ENCODE results near the gene SH3RF3.
"Not testable (repeated sequence)": the region's sequence is repeated elsewhere in the genome, so short reads cannot be mapped to it uniquely, and the experiment has no call there.

The SH3RF3 gene

DNA sequence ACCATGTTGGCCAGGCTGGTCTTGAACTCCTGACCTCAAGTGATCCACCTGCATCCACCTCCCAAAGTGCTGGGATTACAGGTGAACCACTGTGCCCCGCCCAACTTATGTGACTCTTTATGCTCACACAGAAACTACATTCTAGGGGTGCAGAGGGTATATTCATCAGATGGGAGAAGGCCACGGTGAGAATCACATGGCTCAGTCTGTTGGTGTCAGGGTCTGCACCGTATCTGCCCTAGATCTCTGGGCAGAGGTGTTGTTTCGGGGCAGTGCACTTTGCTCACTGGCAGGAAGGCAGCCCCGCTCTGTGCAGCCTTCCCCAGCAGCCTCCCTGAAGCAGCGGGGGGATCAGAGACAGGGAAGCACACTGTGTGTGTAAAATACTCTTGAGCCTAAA, 76.4 kb downstream of the SH3RF3 start:
- DNase-seq: no peak

DNA sequence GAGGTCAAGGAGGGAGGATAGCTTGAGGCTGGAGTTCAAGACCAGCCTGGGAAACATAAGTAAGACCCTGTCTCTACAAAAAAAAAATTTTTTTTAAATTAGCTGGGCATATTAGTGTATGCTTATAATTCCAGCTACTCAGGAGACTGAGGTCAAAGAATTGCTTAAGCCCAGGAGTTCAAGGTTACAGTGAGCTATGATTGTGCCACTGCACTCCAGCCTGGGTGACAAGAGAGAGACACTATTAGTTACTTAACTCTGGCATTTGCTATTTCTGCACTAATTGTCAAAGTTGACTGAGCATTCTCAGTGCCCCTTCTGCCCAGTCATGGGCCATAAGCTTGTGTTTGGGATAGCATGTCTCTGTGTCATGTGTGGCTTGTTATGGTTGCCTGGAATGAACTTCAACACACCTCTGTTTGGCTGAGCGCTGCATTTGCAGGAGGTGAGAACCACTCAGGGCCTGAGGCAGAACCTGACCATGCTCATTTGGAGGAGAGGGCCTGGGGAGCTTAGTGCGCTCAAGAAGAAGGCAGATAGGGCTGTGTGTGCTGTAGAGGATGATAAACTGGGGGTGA, 77.7 kb downstream of the SH3RF3 start:
- DNase-seq: no peak

DNA sequence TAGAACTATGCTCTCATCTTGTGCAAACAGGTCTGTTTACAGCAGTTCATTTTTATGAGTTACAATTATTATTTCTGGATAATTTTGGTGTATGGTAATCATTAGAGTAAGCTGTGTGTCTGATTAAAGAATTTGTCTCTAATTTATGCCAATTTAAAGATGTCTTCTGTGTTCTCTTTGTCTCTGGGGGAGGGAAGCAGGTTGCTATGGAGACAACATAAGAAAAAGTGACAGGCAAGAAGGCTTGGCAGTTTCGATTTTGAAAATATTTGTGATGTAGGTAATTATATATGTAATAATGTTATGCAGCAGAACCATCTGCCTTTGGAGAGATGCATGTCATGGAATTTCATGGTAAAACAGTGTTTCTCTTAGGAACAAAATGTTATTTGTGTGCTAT, 78.2 kb downstream of the SH3RF3 start:
- no peak for DNase-seq

- peak in 1 of 2 experiments; percentile 34 for DNase-seq
Observed at GRCh38 chr2:109208071-109208950, 79.3 kb downstream of the SH3RF3 start.

GRCh38 chr2:109208951-109209335, 79.9 kb downstream of the SH3RF3 start:
- no peak for DNase-seq

DNA sequence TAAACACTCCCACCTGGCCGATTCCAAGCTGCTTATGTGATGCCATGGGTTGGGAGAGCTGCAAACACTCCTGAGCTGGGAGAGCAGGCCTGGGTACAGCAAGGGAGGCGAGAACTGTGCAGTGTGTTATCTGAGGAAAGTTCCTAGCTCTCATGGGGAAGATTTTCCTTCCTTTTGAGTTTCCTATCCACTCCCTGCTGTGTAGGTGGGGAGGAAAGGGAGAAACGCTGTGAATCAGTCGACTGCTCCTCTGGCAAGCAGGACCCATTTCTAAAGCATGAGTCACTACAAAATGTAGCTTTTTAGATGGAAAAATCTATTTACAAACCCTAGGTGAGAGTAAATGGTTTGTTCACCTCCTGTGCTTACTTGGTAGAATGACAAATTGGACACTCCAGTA, 80.4 kb downstream of the SH3RF3 start:
- DNase-seq: peak; percentile 8 to 58

GRCh38 chr2:109209941-109210340, 80.9 kb downstream of the SH3RF3 start:
- DNase-seq: no peak

DNA sequence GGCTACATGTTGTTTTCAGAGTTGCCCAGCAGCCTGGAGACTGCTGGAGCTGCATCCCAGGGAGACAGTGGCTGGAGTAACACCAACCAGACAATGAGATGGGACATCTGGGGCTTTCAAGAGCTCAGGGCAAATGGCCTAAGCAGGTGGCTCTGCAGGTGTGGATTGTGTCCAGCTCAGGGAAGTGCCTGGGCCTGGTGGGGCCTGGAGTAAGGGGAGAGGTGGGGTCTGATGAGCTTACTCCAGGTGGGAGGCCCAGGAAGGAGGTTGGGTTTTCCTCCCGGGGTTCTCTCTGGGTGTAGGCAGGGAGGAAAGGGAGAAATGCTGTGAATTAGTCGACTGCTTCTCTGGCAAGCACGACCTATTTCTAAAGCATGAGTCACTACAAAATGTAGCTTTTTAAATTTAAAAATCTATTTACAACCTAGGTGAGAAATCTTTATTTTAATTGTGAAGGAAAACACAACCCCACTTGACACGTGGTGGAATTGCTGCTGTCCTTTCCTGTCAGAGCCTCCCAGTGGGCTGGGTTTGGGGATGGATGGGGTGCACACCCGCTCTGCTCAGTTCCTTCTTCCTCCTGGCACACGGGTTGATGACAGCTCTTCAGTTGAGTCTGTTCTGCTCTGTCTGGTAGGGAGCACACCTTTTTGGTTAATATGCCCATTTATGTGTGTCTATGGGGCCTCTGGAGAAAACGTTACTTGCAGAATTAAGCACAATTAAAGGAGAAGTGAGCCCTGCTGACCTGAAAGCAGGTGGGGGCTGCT, 81.6 kb downstream of the SH3RF3 start:
- no peak for DNase-seq

- DNase-seq: no peak
Observed at GRCh38 chr2:109211315-109211714, 82.3 kb downstream of the SH3RF3 start.

DNA sequence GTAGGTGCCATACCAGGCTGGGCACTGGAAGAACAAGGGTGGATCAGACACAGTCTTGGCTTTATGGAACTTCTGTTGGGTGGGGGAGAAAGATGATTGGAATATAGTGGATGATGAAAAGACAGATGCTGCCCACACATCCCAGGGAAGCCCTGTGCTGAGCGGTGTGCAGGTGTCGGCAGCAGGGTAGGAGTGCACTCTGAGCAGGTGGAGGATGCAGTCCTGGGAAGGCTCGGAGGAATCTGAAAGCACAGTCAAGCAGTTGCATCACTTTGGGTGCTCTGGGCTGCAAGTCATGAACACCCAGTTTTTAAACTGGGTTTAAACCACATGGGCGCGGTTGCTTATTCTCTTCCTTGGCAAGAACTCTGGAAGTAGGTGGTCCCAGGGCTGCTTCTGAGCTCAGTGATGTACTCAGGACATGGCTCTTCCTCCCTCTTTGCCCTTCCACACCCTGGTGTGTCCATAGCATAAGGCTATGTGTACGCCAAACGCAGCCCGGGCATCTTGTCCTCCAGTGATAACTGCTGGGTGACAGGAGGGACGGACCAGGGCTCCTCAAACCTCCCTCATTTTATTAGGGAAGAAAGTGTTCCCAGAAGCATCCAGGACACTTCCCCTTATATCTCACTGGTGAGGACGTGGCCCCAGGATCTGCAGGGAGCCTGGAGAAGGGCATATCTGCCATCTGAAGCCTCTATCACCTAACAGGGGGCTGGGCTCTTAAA, 84.0 kb downstream of the SH3RF3 start:
- no peak for DNase-seq

DNA sequence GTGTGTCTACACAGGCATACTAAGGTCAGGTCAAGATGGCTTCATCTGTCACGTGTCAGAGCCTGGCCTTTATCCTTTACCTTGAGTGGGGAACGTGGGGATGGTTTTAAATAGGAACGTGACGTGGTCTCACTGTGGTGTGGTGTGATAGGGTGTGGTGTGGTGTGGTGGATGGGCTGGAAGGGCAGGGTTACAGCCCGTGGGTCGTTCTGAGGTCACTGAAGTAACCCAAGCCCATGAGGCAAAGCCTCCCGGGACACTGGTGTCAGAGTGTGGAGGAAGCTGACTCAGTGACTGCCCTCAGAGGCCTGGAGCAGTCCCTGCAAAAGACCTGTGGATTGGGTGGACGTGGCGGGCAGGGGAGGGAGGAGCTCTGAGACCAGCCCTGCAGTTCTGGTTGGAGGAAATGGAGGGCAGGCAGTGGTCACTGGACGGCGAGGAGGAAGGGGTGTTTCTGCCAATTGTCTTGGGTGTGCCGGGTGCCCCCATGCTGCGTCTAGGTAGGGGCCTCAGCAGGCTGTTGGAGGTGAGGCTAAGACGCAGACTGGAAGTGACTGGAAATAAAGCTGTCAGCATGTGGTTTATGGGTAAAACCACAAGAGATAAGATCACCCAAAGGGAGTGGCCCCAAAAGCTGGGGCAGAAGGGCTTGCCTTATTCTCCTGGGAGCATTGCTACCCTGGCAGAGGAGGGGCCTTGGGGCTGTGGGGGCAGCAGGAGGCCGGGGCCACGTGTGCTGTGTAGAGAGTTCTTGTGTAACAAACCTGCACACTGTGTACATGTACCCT, 84.8 kb downstream of the SH3RF3 start:
- no peak for DNase-seq

DNA sequence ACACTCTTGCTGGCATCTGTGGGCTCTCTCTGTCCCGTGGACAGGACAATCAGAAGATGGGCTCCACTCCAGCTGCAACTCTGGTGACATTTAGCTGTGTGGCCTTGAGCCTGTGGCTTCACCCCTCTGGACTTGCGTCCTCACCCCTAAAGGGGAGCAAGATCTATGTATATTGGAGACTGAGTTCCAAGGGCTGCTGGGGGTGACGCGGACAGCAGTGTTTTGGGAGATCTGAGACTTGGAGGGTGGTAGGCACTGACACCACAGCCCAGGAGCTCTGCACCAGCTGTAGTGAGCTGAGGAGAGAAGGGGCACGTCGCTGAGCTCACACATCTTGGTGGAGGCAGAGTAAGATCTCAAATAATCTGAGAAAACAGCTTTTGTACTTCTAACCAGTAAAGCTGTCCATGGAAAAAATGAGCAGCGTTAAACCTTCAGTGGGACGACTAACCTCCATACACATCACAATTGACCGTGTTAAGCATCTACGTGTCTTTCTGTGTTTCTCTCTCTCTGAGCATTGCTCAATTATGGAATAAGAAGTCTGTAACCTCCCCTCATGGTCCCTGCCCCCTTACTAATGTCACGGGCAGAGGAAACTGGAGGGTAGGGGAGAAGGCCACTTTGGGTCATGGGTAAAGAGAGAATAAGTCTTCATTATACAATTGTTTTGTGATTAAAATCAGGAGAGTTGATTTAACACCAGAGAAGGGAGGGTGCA, 85.8 kb downstream of the SH3RF3 start:
- DNase-seq: no peak

- DNase-seq: no peak
Observed at GRCh38 chr2:109215866-109216265, 86.9 kb downstream of the SH3RF3 start.

DNA sequence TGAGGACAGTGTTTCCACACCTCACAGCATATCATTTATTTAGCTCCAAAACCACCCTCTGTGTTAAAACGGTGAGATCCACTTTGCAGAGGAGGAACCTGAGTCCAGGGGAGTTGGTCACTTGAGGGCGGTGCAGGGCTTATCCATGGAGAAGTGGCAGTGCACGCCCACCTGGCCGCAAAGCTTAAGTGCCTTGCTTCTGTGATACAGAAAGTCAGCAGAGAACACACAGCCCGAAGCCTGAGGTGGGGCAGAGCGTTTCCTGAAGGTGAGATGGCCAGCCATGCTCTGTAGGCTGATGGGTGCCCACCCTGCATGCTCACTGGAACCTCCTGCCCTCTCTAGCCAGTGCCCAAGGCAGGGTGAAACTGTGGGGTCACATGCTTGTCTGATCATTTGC, 87.3 kb downstream of the SH3RF3 start:
- DNase-seq: no peak

GRCh38 chr2:109217362-109218086, 88.5 kb downstream of the SH3RF3 start:
- no peak for DNase-seq

DNA sequence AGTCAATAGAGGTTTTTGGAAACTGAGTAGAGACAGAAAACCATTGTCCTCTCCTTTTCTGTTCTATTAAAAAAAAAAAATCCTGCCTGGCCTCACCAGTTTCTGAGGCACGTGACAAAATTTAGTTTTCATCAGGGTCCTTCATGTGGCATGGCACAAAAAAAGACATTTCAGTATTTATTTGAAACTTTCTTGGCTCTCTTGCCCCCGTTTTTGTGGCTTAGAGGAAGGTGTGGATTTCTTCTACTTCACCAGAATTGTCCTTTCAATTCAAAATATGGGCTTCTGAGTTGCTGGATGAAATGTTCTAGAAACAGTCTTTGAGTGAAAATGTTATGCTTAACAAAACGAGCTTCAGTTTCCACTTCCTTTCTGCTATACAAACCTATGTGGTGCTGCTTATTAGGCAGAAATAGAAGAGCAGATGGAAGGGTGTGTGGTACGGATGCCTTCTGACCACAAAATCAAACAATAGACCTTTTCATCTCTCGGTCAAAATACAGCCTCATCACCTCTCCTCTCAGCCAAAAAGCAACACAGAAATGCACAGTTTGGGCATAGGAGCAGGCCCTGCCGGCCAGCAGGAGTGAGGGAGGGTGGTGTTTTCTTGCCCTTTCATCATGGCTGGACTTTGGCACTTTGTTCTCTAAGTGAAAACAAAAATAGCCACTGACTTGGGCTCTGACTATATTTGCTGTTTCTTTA, 89.2 kb downstream of the SH3RF3 start:
- DNase-seq: no peak

DNA sequence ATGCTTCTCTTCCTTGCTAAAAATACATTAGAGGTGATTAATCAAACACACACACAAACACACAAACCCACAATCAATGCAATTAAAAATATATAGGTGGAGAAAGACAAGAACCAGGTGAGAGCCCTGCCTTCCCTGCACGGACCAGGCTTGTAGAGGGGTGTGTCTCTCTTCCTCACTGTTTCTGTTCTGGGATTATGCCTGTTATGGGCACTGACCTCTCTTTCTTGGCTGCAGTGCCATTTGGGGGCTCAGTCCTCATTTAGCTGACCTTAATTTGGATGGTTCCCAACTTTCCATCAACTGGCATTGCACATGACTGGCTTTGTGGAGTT, 89.8 kb downstream of the SH3RF3 start:
- DNase-seq: no peak

GRCh38 chr2:109220860-109221259, 91.9 kb downstream of the SH3RF3 start:
- no peak for DNase-seq

DNA sequence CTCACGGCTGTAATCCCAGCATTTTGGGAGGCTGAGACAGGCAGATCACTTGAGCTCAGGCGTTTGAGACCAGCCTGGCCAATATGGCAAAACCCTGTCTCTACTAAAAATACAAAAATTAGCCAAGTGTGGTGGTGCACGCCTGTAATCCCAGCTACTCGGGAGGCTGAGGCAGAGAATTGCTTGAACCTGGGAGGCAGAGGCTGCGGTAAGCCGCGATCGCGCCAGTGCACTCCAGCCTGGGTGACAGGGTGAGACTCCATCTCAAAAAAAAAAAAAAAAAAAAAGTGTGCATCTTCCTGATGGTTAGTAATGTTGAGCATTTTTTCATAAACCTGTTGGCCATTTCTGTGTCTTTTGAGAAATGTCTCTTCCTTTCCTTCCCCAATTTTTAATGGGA, 92.3 kb downstream of the SH3RF3 start:
- DNase-seq: not testable (repeated sequence)

DNA sequence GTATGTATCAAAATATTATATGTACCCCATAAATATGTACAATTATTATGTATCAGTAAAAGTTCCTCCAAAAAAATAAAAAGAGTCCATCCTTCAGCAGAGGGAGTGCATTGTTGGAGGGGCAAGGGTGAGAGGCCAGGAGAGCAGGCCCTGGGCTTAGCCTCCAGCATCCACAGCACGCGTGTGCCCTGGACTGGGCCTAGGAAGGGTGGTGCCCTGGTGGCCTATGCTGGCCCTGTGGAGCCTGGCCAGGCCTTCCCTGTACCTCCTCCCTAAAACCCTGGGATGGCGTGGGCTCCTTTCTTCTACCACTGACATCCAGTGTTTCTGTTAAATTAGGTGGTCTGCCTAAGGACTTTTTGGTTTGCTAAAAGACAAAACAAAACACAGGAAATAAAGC, 93.4 kb downstream of the SH3RF3 start:
- DNase-seq: no peak

Data from SW 1271 (cell line).